Putamen (tissue), 1 donor: ENCODE data around the gene SLC25A20.
A peak's percentile ranks its signal among the peaks of the same experiment; 100 is the strongest.

Experiments
- DNase-seq: peaks from one replicate; pipeline ENCODE4 v3.0.0-alpha.2; 2016; ENCODE audit warnings: low spot score

The SLC25A20 gene

GRCh38 chr3:48897460-48898376 is 964 bp downstream of the SLC25A20 start:
- no peak for DNase-seq

- no peak for DNase-seq
These were observed 1.7 kb downstream of the SLC25A20 start for GRCh38 chr3:48896936-48897335.

DNA sequence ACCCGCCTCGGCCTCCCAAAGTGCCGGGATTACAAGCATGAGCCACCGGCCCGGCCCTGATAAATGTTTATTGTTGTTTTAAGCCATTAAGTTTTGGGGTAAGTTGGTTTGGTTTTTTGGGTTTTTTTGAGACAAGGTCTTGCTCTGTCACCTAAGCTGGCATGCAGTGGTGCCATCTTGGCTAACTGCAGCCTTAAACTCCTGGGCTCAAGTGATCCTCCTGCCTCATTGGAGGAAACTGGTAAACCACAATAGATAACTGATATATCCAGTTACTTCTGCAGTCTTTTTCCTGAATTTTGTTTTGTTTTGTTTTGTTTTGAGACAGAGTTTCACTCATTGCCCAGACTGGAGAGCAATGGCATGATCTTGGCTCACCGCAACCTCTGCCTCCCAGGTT is 4.2 kb downstream of the SLC25A20 start:
- DNase-seq: no peak

DNA sequence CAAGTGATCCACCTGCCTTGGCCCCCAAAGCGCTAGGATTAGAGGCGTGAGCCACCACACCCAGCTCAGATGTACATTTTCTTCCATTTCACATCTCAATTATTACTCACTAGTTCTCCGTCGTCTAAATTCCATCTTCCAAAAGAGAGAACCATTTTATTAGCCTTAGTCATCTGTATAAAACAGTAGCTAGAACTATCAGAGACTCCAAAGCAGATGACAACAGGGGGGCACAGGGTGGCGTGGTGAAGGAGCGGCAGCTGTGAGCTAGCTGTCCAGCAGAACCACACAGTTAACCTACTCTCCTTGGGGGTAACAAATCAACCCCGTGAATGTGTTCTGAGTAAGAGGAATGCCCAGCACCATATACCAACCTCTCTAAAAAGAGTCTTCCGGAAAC is 7.1 kb downstream of the SLC25A20 start:
- DNase-seq: no peak

DNA sequence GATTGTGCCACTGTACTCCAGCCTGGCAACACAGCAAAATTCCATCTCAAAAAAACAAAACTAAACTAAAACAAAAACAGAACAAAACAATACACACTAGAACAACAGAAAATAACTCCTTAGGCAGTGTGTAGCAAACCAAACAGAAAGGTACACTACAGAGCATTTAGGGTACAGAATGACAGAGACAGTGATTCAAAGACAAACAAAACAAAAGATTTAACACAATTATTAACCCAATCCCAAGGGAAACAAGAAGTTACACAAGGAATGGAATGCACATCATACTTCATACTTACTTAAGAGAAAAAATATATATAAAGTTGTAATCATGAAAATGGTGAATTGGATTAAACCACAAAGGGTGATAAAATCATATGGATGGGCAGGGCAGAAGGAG is 12.9 kb downstream of the SLC25A20 start:
- no peak for DNase-seq

DNA sequence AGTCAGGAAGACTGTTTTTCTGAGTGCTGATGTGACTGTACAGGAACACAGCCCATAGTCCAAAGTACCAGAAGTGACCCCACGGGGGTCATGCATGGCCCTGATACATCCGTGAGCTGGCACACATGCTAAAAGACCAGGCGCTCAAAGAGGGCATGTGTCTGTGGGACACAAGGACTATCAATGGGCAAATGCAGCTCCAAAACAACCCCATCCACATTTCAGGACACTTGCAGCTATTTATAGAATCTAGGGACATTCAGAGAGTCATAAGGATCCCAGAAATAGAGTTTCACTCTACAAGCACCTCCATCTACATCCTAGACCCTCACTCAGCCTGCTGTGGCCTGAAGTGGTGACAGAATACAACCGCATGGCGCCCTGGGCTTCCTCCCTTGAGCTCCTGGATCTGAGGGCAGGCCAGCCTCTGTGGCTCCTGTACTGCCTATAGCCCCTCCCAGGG is 17.0 kb downstream of the SLC25A20 start:
- no peak for DNase-seq

DNA sequence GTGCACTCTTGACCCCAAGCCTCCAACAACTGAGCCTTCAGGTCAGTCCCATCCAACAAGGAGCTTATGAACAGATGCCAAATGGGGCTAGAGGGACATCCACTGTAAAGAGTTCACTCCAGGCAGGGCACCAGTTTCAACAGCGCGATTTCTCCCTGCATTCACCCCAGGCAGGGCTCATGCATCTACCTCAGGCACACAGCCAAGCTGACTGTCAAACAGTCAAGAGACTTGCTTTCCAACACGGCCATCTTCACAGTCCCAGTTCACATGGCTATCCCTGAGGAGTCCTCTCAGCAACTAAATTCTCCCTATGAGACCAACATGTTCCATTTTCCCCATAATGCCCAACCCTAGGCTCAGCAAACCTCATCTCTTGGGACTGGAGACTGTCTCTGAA is 17.7 kb downstream of the SLC25A20 start:
- DNase-seq: no peak

- DNase-seq: no peak
These were observed 18.7 kb downstream of the SLC25A20 start for GRCh38 chr3:48879994-48880377.

DNA sequence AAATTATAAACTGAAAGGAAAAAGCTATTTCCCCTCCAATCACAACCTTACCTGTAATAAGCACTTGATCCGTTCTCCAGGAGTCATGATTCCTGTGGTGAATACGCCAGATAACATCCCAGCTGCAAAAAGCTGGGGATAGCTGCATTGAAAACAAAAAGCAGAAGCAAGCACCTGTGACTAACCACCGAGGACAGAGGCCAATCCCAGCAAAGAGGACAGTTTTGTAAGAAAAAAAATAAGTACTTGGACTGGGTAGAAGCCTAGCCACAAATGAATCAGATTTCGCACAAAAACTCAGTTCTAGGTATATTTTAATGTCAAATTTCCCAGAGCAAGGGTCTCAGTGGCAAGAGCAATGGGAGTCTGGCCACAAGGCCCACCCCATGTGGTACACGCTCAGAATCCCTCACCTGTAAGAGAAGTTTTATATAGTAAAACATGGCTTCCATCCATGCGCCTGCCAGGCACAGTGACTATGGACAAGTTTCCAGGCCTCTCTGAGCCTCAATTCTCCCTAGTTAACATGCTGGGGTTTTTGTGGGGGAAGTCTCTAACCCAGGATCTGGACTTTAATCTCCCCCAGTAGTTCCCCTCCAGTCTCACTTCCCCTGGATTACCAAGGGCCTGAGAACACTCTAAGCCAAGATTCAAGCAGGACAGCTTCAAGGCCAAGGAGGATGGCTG is 19.2 kb downstream of the SLC25A20 start:
- DNase-seq: no peak

DNA sequence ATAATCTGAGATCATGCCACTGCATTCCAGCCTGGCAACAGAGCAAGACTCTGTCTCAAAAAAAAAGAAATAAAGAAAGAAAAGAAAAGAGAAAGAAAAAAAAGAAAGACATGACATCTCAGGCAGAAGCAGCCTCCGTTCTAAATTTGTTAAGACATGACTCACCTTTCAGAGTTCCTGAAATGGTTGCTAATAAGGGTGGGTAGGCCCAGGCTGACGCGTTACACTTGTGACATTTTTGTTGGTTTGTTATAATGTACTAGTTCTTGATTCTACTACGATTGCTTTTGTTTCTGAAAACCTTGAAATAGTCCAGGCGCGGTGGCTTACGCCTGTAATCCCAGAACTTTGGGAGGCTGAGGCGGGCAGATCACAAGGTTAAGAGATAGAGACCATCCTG is 21.0 kb downstream of the SLC25A20 start:
- peak; percentile 27 for DNase-seq

- DNase-seq: no peak
These were observed 35.6 kb downstream of the SLC25A20 start for GRCh38 chr3:48863122-48863521.

GRCh38 chr3:48859206-48859605 is 39.5 kb downstream of the SLC25A20 start:
- no peak for DNase-seq

DNA sequence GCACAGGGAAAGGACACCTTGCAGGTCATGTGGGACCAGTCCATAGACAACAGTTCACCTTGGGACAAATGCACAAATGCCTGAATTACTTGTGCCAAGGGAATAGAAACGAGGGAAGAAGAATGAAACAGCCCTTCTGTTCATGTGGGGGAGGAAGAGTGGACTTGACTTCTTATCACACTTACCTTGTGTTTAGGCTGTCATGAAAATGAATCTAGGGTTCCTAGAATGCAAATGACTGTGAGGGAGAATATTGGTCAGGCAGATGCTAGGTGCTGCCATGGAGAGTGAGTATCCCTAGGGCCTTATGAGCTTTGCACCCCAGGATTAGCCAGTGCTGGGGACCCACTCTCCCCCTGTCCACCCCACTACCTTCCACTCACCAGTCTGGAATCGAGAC is 40.0 kb downstream of the SLC25A20 start:
- DNase-seq: no peak

GRCh38 chr3:48857641-48858040 is 41.0 kb downstream of the SLC25A20 start:
- no peak for DNase-seq

GRCh38 chr3:48856469-48856868 is 42.2 kb downstream of the SLC25A20 start:
- DNase-seq: no peak

DNA sequence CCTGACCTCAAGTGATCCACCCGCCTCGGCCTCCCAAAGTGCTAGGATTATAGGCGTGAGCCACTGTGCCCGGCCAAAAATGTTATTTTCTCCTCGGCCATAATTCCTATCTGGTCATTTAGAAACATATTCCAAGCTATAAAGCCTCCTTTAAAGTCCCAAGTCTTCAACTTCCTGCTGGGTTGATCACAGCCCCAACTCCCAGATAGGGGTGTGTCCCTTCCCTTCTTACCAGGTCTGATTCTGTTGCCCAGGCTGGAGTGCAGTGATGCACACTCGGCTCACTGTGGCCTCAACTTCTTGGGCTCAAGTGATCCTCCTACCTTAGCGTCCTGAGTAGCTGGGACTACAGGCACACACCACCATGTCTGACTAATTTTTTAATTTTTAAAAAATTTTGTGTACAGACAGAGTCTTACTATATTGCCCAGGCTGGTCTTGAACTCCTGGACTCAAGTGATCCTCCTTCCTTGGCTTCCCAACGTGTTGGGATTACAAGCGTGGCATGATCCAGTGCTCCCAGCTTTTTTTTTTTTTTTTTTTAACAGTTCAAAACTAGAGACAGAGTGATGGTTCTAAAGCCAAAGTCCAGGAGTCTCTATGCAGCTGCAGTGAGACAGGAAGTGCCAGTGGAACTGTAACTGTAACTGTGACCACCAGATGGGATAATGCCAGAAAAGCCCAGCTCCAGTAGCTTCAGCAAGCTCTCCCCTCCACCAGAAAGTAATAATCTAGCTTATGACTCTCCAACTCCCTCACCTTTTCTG is 42.8 kb downstream of the SLC25A20 start:
- no peak for DNase-seq

- DNase-seq: no peak
These were observed 46.5 kb downstream of the SLC25A20 start for GRCh38 chr3:48852151-48852550.

GRCh38 chr3:48851407-48851806 is 47.3 kb downstream of the SLC25A20 start:
- DNase-seq: no peak

- DNase-seq: no peak
These were observed 49.7 kb downstream of the SLC25A20 start for GRCh38 chr3:48848816-48849515.

GRCh38 chr3:48847504-48848423 is 50.9 kb downstream of the SLC25A20 start, which contains the start of gene PRKAR2A:
Gene PRKAR2A, minus strand, starts transcription at chr3:48847874. Its CDS starts 278 bp downstream, at chr3:48847596.
- peak; percentile 92 for DNase-seq

DNA sequence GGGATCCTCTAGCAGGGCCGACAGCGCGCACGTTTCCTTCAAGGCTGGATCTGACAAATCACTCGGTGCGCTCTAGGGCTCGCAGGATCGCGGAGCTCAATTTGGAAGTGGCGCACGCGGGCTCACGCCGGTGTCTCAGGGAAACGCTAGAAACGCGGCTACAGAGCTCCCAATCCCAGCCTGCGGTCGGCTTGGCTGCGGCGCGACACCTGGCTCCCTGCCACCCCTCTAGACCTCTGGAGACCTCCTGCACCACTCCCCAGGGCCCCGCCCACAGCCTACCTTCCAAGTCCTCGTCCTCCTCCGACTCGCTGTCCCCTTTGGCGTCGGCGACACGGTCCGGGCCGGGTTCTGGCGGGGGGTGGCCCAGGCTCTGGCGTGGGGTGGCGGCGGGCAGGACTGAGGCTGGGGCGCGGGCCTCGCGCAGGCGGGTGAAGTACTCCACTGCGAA is 51.6 kb downstream of the SLC25A20 start:
- peak; percentile 49 for DNase-seq
